Stimulated activated CD4-positive, alpha-beta T cell treated with anti-CD3 and anti-CD28 coated beads, Interleukin-4, amount 100 ng/mL, for 24 hours (primary cell): ENCODE data around the gene SMG6.

ENCODE experiments used
- DNase-seq: peaks from one replicate; pipeline ENCODE4 v3.0.0-alpha.2; 2020

Gene SMG6

GRCh38 chr17:2093349-2093748 lies 210.2 kb downstream of the SMG6 start:
- DNase-seq, result no peak

- DNase-seq, result no peak
These were observed 211.3 kb downstream of the SMG6 start for GRCh38 chr17:2092253-2092652.

DNA sequence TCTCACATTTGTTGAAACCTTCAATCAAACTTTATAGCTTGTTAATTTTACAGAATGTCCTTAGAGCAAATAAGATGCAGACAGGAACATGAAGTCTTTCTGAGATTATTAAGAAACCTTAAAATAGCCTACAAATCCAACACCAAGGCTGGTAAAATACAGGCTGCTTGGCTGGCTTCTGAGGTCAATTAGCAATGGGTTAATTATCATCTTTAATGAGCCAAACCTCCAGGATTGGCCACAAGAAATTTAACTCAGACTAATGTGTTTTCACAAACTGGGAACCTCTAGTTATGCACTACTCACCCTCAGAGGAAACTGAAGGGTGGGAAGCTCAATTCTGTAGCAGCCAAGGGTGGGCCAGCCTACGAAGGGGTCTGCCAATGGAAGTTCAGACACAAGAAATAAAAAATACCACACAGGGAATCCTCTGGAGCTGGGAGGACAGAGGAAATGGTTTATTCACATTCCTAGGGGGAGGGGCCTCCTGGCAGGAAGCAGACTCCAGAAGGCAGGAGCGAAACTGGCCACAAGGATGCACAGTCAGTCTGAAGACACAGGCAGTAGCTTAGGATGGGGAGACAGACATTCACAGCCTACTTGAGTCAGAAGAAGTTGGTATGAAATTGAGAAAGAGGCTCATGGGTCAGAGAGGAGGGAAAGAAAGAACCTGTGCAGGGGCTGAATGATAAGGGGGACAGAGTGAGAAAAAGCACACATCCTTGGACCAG lies 212.6 kb downstream of the SMG6 start:
- DNase-seq, result no peak

DNA sequence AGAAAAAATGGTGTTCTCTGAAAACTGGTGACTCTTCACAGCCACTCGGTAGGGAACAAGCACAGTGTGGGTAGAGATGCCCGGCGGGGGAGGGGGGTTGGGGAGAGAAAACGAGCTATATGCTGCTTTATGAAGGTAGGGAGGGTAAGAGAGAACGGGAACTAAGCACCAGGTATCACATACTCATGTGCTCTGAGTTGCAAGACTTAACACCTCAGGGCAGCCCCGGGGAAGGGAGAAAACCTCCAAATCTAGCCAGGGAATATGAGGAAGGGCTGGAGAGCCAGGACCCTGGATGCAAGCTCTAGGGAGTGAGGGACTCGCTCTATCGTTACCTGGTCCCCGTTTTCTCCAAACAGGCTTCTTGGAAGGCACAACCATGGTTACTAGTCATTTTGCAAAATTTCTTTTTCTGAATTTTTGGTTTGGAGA lies 213.4 kb downstream of the SMG6 start:
- peak; percentile 39 for DNase-seq

DNA sequence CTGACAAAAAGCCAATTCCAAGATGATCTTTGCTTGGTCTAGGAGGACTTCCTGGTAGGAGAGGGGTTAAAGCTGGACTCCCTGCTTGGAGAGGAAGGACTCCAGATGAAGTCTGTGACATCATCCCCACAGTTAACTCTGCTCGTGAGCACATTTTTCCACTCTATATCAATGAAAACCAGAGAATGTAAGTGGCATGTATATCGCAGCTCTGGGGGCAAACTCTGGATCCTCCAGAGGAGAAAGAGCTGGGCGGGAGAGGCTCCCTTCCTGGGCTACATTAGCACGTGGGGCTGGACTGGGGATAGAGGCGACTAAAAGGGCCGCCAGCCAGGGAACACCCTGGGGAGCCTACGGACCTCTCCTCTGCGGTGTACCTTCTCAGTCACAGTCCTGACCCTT lies 214.6 kb downstream of the SMG6 start:
- DNase-seq, result no peak

- peak; percentile 64 for DNase-seq
These were observed 215.9 kb downstream of the SMG6 start for GRCh38 chr17:2087597-2088211.

DNA sequence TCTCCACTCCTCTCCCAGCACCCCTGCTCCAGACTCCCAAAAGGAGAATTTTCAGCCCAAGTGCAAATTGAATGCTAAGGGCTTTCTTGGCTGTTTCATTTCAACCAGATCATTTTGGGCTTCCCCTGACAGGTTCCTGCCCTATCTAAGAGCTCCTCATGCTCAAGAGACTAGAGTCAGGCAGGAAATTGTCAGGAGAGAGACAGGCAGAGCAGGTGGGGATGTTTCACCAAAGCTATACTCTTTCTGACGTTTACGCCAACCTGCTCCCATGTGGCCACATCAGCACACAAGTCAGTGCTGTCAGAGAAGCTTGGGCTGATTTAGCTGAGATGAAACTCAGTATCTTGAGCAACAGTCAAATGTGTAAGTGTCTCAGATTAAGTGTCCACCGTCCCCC lies 217.3 kb downstream of the SMG6 start:
- DNase-seq, result no peak

GRCh38 chr17:2085648-2085949 lies 218.0 kb downstream of the SMG6 start:
- no peak for DNase-seq

GRCh38 chr17:2084766-2085647 lies 218.6 kb downstream of the SMG6 start:
- no peak for DNase-seq

- DNase-seq, result no peak
These were observed 219.4 kb downstream of the SMG6 start for GRCh38 chr17:2084036-2084765.

GRCh38 chr17:2083613-2084035 lies 220.0 kb downstream of the SMG6 start:
- DNase-seq, result no peak

GRCh38 chr17:2082003-2082781 lies 221.4 kb downstream of the SMG6 start:
- DNase-seq, result no peak

- no peak for DNase-seq
These were observed 222.0 kb downstream of the SMG6 start for GRCh38 chr17:2081564-2081963.

DNA sequence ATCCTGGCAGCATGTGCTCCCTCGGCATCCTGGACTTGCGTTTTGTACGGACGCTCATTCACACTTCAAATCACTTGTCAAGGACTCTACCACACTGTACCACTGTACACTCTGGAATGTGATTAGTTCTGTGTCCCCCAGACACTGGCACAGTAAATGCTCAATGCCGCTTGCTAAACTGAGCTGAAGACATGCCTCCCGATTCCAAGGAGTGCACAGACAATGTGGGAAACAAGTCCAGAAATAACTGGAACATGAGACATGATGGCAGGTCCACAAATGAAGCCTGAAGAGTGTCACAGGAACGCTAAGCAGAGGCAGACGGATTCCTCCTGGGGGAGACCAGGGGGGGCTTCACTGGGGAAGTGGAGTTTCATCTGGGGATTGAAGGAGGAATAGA lies 226.5 kb downstream of the SMG6 start:
- DNase-seq, result no peak

- no peak for DNase-seq
These were observed 227.2 kb downstream of the SMG6 start for GRCh38 chr17:2076087-2076984.

DNA sequence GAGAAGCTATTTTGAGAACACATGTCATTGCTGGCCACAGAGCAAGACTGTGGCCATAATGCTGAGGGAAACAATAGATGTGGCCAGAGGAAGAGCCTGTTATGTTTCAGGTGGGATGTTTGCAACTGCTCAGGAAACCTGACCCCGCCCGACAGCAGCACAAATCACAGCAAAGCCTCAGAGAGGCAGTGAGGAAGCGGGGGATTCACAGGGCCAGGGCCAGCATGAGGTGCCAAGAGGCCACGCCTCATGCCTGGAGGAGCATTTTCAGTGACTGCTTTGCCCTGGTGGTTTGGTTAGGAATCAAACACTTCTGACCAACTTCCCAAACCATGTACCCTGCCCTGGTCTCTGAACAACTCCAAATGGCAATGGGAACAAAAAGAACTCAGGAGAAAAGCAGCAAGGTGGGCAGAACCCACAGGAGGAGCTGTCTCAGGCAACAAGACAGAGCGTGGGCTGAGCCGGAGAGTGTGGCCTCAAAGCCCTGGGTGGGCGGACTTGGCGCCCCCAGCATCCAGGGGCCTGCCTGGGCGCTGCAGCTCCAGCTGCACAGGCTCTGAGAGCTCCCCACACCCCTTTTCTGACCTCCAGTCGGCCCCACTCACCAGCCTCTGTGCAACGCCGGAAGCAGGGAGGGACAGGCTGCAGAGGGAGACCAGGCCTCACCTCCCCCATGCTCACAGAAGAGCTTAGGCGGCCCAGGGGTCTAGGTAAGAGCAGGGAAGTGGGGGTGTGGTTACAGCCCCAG lies 228.1 kb downstream of the SMG6 start:
- no peak for DNase-seq

DNA sequence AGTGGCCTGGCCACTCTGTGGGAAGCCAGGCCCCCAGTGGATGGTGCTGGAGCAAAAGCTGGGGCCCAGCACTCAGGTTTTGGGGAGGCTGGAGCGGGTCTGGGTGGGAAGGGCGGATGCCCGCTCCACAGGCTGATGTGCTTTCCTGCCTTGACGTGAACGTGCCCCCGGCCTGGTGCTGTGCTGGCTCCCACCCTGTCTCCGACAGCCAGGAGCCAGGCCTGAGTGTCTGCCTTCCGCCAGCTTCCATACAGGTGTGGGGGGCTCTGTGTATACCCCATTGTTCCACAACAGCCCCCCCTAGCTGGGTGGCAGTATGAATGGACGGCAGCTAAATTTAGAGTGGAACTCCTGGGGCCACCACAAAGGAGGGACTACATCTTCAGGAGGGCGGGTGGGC lies 228.7 kb downstream of the SMG6 start:
- no peak for DNase-seq

GRCh38 chr17:2071455-2072281 lies 231.9 kb downstream of the SMG6 start:
- no peak for DNase-seq

GRCh38 chr17:2071024-2071385 lies 232.6 kb downstream of the SMG6 start:
- no peak for DNase-seq
